K562 (cell line): ENCODE measurements around the gene ATXN7L1.

Experiments used
- CXXC5 ChIP-seq: fragments of 250-450 bp; sonication (Bioruptor Pico); IDR thresholded peaks from 2 replicates; pipeline ENCODE4 v1.8.0; 2022; ENCODE audit warnings: inconsistent platforms, mild to moderate bottlenecking, moderate library complexity
- EP300 ChIP-seq: IDR thresholded peaks from 2 replicates; pipeline ENCODE4 v1.6.1; 2012; ENCODE audit warnings: low read length, improper control_type of control experiment
- JUND ChIP-seq, 2 experiments: IDR thresholded peaks; 2 replicates in 1 of 2; 3 replicates in 1 of 2; pipeline ENCODE4 v1.6.1; 2011; ENCODE audit warnings: borderline replicate concordance in 2 of 2, low read depth in 2 of 2, low read length in 2 of 2, improper control_type of control experiment in 1 of 2, missing biosample characterization in 1 of 2, missing genetic modification characterization in 1 of 2, missing genetic modification reagents in 1 of 2
- PCBP2 ChIP-seq: fragments of 200-400 bp; formaldehyde crosslinking; IDR thresholded peaks from 2 replicates; pipeline ENCODE4 v1.6.1; 2018; ENCODE audit warnings: low read length, low read depth, mild to moderate bottlenecking, moderate library complexity; ENCODE audit not compliant: poor library complexity, severe bottlenecking
- POLR2A ChIP-seq: fragments of 450-650 bp; conservative IDR thresholded peaks from 2 replicates; pipeline ENCODE4 v1.6.1; 2016
- POU5F1 ChIP-seq: fragments of 150-350 bp; IDR thresholded peaks from 2 replicates; pipeline ENCODE4 v1.6.1; 2014; ENCODE audit warnings: borderline replicate concordance, low read length, low read depth, mild to moderate bottlenecking; ENCODE audit not compliant: partially characterized antibody
- RFX5 ChIP-seq: IDR thresholded peaks from 2 replicates; pipeline ENCODE4 v1.6.1; 2011; ENCODE audit warnings: low read depth, mild to moderate bottlenecking, improper control_type of control experiment, low read length
- TEAD1 ChIP-seq, 2 experiments: fragments of 450-650 bp in 1 of 2; sonication (generic) in 1 of 2; formaldehyde crosslinking; IDR thresholded peaks; 2 replicates each; pipeline versions ENCODE4 v1.4.0 to v1.8.0; 2020 to 2022; ENCODE audit warnings: mild to moderate bottlenecking in 2 of 2, missing genetic modification reagents in 1 of 2
- YY1 ChIP-seq, 3 experiments: IDR thresholded peaks; 2 replicates each; pipeline ENCODE4 v1.6.1; 2011; ENCODE audit warnings: low read length in 2 of 3, mild to moderate bottlenecking in 2 of 3, moderate library complexity in 2 of 3, borderline replicate concordance in 1 of 3, control low read depth in 1 of 3, low read depth in 1 of 3; ENCODE audit not compliant: insufficient read depth in 3 of 3, insufficient replicate concordance in 2 of 3, control insufficient read depth in 1 of 3, insufficient read length in 1 of 3; ENCODE audit errors: extremely low read depth in 1 of 3
- ZNF3 ChIP-seq: fragments of 250-450 bp; sonication (Bioruptor Pico); IDR thresholded peaks from 2 replicates; pipeline ENCODE4 v1.5.0; 2021; ENCODE audit warnings: mild to moderate bottlenecking, moderate library complexity
- TF ChIP-seq, protein P1 (sequence below): sonication (generic); formaldehyde crosslinking; IDR thresholded peaks from 2 replicates; pipeline ENCODE4 v1.8.1; 2023; ENCODE audit warnings: mild to moderate bottlenecking, missing genetic modification reagents
- TF ChIP-seq, protein P2 (sequence below), 3 experiments: IDR thresholded peaks in 2 of 3; conservative IDR thresholded peaks in 1 of 3; 2 replicates each; pipeline ENCODE4 v1.5.1; 2011 to 2012; ENCODE audit warnings: low read length in 3 of 3, mild to moderate bottlenecking in 3 of 3, control low read depth in 2 of 3, improper control_type of control experiment in 1 of 3, inconsistent platforms in 1 of 3, low read depth in 1 of 3, mixed read lengths in 1 of 3, moderate library complexity in 1 of 3; ENCODE audit not compliant: insufficient read depth in 2 of 3
- TF ChIP-seq, protein P3 (sequence below): sonication (generic); formaldehyde crosslinking; IDR thresholded peaks from 2 replicates; pipeline ENCODE4 v1.5.0; 2020; ENCODE audit warnings: missing genetic modification reagents
- TF ChIP-seq, protein P4 (sequence below): sonication (generic); formaldehyde crosslinking; IDR thresholded peaks from 2 replicates; pipeline ENCODE4 v1.8.1; 2022; ENCODE audit warnings: missing genetic modification reagents

DNA sequence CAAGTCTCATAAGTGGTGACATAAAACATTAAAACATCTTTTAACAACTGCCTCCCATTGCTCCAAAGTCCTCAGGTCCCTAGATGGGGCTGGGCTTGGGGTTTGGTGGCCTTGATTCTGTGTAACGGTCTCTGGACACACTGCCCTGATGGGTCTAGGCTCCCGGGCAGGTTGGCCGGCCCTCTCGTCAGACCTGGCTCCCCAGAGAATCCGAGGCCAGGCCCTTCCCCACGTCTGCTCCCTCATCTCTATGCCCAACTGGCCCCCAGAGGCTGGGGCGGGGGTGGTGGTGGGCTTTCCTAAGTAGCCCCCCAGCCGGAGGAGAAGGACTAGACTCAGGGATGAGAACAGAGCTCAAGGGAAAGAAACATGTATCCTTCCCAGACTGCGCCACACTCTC lies 263.6 kb downstream of the ATXN7L1 start:
- TF ChIP-seq TEAD1 (CRISPR knock-in tag; IDR thresholded peaks at IDR 0.05) = no peak
- TF ChIP-seq POU5F1 = no peak
- no peak for TF ChIP-seq YY1 (IDR thresholded peaks at IDR 0.05; ENCODE audit: borderline replicate concordance in 1 of 3, control insufficient read depth in 1 of 3, extremely low read depth in 1 of 3, insufficient read depth in 3 of 3, insufficient read length in 1 of 3, insufficient replicate concordance in 2 of 3, low read depth in 1 of 3, low read length in 2 of 3)
- TF ChIP-seq RFX5 = no peak
- TF ChIP-seq, protein P1, sequence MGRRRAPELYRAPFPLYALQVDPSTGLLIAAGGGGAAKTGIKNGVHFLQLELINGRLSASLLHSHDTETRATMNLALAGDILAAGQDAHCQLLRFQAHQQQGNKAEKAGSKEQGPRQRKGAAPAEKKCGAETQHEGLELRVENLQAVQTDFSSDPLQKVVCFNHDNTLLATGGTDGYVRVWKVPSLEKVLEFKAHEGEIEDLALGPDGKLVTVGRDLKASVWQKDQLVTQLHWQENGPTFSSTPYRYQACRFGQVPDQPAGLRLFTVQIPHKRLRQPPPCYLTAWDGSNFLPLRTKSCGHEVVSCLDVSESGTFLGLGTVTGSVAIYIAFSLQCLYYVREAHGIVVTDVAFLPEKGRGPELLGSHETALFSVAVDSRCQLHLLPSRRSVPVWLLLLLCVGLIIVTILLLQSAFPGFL (CRISPR knock-in tag) = no peak
- TF ChIP-seq POLR2A = no peak
- TF ChIP-seq, protein P2, sequence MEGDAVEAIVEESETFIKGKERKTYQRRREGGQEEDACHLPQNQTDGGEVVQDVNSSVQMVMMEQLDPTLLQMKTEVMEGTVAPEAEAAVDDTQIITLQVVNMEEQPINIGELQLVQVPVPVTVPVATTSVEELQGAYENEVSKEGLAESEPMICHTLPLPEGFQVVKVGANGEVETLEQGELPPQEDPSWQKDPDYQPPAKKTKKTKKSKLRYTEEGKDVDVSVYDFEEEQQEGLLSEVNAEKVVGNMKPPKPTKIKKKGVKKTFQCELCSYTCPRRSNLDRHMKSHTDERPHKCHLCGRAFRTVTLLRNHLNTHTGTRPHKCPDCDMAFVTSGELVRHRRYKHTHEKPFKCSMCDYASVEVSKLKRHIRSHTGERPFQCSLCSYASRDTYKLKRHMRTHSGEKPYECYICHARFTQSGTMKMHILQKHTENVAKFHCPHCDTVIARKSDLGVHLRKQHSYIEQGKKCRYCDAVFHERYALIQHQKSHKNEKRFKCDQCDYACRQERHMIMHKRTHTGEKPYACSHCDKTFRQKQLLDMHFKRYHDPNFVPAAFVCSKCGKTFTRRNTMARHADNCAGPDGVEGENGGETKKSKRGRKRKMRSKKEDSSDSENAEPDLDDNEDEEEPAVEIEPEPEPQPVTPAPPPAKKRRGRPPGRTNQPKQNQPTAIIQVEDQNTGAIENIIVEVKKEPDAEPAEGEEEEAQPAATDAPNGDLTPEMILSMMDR (IDR thresholded peaks at IDR 0.05 in 2 of 3, conservative IDR thresholded peaks at IDR 0.05 in 1 of 3; ENCODE audit: insufficient read depth in 2 of 3, low read depth in 1 of 3, low read length in 3 of 3) = no peak
- TF ChIP-seq CXXC5 = no peak
- TF ChIP-seq PCBP2 = no peak
- no peak for TF ChIP-seq EP300
- TF ChIP-seq, protein P3, sequence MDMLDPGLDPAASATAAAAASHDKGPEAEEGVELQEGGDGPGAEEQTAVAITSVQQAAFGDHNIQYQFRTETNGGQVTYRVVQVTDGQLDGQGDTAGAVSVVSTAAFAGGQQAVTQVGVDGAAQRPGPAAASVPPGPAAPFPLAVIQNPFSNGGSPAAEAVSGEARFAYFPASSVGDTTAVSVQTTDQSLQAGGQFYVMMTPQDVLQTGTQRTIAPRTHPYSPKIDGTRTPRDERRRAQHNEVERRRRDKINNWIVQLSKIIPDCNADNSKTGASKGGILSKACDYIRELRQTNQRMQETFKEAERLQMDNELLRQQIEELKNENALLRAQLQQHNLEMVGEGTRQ = no peak
- no peak for TF ChIP-seq JUND (IDR thresholded peaks at IDR 0.05; ENCODE audit: borderline replicate concordance, low read depth, low read length)
- TF ChIP-seq JUND (tag; IDR thresholded peaks at IDR 0.05; ENCODE audit: borderline replicate concordance, low read depth, low read length) = no peak
- TF ChIP-seq, protein P4, sequence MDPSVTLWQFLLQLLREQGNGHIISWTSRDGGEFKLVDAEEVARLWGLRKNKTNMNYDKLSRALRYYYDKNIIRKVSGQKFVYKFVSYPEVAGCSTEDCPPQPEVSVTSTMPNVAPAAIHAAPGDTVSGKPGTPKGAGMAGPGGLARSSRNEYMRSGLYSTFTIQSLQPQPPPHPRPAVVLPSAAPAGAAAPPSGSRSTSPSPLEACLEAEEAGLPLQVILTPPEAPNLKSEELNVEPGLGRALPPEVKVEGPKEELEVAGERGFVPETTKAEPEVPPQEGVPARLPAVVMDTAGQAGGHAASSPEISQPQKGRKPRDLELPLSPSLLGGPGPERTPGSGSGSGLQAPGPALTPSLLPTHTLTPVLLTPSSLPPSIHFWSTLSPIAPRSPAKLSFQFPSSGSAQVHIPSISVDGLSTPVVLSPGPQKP (CRISPR knock-in tag) = no peak
- no peak for TF ChIP-seq ZNF3
